ENCODE measurements around the gene KRTAP3-1.

GRCh38 chr17:40992666-40993065 lies 16.3 kb downstream of the KRTAP3-1 start:
- TF ChIP-seq CTCF (IDR thresholded peaks at IDR 0.05) (no peak), POLR2A (IDR thresholded peaks at IDR 0.05) (no peak)

All from testis (tissue), 2 donors.